NCI-H526 (cell line): Measurements from ENCODE around the gene ASIC4.

Experiments used
- DNase-seq, 2 experiments: peaks; one replicate each; lab custom pipeline; 2025; lab: John Stamatoyannopoulos, UW

Gene ASIC4

DNA sequence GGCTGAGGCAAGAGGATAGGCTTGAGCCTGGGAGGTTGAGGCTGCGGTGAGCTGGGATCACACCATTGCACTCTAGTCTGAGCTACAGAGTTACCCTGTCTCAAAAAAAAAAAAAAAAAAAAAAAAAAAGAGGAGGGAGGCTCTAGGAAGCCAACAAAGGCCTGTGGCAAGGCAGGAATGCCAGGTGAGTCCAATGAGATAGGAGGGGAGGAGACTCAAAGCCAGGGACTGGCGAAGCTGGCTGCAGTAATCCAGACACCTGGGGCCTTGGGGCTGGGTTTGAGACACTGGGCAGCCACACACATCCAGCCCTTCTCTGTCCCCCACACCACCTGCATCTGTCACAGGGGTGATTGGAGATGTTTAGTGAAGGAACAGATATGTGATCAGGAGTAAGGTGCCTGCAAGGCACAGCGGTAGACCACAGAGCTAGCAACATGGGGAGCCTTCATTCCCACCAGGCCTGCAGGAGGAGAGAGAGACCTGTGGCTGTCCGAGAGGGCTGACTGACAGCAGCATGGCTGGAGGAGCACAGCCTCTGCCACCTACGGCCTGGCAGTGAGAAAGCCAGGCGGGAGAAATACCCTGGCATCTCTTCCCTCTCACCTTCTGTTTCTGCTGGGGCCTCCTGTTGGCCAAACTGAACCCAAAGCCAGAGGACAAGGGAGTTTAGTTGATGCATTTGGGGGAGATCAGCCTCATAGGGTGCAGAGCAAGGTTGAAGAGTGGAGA, 19.8 kb downstream of the ASIC4 start:
- DNase-seq: no peak

DNA sequence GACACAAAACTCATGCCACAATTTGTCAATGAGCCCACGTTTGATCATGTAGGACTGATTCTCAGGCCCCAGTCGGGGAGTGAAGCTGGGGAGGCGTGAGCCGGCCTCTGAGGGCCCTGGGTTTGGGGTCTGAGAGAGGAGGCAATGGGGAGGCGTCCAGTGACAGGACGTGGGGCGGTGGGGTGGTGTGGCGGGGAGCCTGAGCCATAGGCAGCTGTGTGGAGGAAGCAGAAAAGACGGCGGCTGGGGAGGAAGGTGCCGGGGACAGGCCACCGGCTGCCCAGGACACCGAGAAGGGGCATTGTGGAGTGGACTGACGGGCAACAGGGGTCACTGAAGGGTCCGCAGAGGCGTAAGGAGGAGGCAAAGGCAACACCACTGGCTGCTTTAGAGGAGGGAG, 22.1 kb downstream of the ASIC4 start:
- DNase-seq: no peak

DNA sequence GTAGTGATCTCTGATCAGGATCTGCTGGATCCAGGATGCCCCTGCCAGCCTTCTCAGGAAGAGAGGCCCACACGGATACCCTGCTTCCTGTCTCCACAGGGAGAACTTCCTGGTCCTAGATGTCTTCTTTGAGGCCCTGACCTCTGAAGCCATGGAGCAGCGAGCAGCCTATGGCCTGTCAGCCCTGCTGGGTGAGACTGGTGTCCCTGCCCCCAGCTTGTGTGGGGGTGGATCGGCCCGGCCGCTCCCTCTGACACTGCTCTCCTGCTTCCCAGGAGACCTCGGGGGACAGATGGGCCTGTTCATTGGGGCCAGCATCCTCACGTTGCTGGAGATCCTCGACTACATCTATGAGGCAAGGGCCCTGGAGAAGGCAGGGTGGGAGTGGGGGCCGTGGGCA, 22.7 kb downstream of the ASIC4 start:
- no peak for DNase-seq

DNA sequence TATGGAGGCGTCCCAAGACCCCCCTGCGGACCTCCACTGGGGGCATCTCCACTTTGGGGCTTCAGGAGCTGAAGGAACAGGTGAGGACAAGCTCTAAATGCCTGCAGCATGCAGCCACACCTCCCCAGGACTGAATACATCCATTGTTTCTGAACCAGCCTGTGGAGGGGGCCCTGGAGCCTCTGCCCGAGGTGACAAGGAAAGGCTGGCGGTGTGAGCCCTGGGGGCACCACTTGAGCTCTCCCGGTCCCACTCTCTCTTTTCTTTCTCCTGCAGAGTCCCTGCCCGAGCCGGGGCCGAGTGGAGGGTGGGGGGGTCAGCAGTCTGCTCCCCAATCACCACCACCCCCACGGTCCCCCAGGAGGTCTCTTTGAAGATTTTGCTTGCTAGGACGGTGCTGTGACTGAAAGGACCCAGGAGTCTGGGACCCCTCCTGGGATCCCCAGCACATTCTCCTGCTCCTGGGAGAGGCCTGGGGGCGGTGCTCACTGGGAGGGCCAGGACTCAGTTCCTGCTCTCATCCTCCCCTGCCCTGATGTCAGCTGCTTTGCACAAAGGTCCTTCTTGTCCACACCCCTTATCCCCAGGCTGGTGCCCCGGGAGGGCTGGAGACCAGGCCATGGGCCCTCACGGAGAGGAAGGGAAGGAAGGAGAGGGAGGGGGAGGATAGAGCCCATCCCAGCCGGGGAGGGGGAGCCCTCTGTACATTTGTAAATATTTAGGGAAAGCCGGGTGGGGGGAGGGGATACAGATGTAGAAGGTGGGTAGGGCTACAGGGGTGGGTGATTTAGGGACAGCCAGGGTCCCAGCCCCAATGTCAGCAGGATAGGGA, 23.6 kb downstream of the ASIC4 start:
- DNase-seq: peak in 1 of 2 experiments; percentile 51

DNA sequence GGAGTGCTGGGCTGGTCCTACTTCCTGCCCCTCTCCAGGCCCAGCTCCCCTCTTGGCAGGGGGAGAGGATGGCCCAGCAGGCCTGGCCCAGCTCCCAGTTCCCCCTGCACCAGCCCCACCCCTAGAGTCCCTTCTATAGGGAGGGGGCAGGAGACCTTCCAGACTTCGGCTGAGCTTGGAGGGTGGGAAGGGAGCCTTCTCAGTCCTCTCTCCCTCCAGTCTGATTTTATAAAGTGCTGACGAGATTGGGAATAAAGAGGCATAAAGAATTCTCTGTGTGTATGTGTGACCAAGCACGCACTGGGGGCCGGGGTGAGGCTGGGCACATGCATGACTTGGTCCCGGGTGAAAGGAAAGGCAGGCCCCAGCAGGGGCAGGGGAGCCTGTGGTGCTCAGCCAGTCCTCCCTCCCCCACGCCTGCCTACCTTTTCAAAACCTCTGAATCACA, 24.2 kb downstream of the ASIC4 start:
- DNase-seq: no peak

DNA sequence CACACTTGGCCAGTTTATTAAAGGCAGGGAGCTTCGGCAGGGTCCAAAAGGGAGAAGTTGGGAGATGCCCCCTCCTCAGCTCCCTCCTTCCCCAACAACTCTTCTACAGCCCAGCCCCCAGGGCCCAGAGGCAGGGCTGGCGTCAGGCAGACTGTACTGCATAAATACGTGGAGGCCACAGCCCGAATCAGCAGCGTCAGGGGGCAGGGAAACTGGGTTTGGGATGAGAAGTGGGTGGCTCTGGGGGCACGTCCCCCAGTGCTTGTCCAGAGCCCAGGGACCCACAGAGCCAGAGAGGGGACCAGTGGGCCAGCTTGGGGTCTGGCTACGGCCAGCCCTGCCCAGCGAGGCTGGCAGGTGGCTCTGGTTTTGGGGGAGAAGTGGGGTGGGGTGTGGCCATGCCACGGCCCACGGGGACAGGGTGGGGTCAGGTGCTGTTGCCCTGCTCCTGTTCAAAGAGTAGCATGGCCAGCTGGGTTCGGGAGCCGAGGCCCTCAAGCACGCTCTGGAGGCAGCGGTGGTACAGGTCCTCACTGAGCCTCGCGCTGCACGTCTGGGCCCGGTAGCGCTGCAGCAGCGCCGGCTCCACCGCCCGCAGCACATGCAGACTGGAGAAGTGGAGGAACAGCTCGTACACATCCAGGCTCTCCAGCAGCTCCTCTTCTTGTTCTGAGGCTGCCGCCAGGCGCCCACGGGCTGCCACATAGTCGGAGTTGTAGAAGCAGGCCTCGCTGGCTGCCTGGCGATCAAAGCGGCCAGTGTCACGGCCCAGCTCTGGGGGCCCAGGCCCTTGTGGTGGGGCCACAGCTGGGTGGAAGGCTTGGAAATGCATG, 24.9 kb downstream of the ASIC4 start:
- DNase-seq: no peak

DNA sequence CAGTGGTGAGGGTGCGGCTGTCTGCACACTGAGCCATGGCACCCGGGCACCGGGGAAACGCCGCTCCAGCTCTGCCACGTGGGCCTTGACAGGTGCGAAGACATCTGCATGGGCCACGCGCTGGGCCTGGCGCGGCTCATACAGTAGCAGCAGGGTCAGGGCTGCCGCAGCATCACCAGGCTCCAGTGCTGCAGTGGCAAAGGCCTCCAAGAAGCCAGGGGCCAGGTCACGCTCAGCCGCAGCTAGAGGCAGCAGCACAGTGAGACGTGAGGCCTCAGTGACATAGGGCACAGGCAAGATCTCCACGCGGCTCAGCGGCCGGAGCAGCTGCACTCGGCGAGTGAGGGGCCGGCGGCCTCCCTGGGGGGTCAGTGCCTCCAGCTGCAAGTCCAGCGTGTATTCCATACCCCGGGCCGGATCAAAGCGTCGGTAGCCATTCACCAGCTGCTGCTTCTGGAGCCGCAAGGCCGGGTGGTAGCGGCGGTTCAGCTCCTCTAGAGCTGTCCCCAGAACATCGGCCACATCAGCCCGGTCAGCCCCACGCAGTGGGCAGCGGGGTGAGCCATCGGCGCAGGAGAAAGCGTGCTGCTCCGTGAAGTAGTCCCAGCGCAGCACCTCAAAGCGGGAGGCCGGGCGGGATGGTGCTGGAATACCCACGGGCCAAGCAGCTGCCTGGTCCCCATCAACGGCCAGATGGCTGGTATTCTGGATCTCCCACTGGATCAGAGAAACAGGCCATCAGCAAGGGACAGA, 25.8 kb downstream of the ASIC4 start:
- no peak for DNase-seq

DNA sequence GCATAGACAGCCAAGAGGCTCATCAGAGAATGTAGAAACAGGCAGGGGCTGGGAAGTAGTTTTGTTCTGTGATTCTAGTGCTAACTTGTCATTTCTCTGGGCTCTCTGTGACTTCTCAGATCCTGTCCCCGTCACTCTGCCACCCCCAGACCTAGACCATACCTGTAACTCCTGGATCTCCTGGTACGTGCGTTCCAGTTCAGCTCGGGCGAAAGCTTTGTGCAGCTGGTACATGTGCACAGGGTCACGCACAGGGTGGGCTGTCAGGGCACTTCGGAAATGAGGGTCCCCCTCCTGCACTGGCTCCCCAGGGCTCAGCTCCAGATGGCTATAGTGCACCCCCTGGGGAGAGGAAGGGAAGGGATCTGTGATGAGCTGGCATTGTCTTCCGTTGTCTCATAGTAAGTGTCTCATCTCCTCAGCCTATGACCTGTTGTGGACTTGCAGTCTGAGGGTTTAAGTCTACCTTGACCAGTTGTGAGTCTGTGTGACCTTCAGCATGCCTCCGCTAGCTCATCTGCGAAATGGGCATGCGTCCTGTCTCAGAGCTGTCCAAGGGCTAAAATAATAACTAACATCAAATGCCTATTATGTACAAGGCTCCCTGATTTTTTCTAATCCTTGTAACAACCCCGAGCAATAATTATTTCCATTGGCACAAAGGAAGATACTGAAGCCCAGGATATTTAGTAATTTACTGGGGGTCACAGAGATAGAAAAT, 26.7 kb downstream of the ASIC4 start:
- no peak for DNase-seq

DNA sequence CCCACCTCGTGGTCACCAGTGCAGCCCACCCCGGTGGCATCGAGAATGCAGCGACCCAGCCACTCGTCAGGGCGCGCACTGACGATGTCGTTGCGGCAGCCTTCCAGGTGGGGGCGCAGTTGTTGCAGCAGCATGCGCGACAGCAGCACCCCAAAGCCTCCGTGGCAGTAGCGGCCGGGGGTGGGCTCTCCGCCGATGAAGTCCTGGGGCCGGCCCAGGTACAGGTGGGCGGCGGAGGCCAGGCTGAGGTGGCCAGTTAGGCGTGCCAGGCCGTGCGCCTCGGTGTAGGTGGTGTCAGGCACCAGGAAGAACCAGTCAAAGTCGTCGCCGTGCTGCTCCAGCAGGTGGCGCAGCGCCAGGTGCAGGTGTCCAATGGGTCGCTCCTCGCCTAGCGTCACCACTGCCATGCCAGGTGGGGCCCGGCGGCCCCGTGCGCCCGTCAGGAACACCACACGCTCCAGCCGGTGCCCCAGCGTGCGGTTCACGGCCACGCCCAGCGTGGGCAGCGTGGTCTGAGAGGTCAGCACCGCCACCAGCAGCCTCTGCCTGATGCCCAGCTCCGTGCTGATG, 27.4 kb downstream of the ASIC4 start:
- DNase-seq: peak; percentile 67 to 93

DNA sequence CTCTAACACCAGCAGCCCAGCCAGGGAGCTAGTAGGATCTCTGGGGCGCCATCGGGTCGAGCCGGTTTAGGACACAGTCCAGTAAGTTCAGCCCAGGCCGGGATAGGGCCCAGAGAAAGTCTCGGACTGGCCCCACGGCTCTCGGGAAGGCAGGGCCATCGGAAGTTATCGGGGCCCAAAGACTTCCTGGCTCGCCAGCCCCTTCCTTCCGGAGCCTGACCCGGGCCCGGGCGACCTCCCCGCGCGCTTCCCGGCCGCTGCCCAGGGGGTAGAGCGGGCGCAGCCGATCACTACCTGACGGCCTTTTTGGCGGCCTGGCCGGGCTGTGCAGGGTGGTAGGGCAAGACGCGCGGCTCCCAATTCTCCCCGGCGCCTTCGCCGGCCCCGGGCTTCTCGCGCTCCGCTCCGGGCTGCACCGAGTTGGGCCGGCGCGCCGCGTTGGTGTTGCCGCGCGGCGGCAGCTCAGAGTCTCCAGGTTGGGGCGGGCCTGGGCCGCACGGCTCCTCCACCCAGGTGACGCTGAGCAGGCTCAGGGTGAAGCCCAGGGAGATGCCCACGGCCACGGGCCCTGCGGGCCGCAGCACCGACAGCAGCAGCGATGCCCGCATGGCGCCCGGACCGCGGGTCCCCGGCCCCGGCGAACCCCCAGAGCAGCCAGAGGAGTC, 28.8 kb downstream of the ASIC4 start:
- DNase-seq: peak in 1 of 2 experiments; percentile 82

DNA sequence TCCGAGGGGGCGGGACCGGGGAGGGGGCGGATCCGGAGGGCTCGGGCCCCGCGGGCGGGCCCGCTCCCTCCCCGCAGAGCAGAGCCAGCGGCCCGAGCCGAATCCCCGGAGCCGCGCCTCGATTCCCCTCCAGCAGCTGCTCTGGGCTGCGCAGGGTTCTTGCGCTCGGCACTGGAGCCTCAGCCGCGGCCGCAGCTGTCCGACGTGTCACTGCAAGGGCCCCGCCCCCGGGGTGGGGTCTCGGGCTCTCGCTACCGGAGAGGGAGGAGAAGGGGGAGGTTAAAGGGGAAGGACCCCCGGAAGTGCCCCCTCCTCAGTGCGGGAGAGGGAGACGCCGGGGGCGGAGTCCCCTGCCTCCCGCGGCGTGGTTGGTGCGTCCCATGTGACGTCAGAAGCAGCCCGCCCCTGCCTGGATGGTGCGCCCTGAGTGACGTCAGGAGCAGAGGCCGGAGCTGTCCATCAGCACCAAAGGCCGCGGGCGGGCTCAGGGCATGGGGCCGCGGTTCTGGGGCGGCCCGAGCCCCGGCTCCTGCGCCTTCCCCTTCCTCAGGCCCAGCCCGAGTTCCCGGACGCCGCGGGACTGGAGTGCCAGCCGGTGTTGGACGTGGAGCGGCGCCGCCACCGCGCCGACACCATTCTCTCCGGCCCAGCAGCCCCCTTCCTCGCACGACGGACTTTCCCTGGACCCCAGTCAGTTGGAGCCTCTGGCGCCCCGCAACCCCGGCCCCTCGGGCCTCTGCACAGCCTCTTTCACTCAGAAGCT, 29.5 kb downstream of the ASIC4 start, which contains the start of the genes CHPF and TMEM198:
Gene CHPF (minus strand): TSS at position 214 of the 763 bp plus-strand sequence. CDS start 271 bp downstream, outside the sequence.
Gene TMEM198 (plus strand): TSS at position 433 of the 763 bp plus-strand sequence. CDS start 700 bp downstream, outside the sequence.
- DNase-seq: peak; percentile 97 to 99

DNA sequence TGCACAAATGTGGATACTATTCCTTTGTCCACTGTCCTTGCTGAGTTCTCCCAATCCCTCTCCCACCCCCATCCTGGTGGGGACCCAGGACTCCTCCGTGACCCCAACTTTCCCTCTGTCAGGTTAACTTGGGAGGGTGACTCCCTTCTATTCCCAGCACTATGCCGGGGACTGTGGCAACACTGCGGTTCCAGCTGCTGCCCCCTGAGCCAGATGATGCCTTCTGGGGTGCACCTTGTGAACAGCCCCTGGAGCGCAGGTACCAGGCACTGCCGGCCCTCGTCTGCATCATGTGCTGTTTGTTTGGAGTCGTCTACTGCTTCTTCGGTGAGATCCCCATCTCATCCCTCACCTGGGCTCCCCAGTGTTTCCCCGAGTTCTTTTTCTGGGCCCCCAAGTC, 30.3 kb downstream of the ASIC4 start:
- DNase-seq: no peak

DNA sequence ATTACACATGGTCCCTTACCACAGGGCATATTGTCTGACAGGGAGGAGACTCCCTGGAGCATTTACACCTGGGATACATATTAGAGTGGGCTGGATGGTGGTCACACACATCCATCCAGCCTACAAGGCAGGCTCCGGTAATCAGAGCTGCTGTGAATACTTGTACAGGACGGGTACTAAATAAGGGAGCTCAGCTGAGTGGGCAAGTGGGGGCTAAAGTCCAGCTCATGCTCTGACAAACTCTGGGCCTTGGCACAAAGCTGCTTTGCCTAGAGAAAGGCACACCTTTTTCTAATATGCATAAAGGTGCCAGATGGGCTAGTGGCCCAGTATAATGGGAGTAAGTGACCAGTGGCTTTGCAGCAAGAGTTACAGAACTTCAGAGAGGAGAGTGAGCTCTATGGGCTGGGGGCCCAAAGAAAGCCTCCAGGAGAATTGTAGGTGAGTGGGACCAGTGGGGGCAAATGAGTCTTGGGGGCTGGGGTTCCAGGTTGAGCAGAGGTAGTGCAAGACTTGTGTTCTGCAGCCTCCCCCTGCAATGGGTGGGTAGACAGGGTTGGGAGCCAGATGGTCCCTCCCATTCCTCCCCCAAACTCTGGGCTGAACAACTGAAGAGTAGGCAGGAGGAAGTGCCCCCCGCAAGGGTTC, 31.1 kb downstream of the ASIC4 start:
- DNase-seq: peak in 1 of 2 experiments; percentile 33

DNA sequence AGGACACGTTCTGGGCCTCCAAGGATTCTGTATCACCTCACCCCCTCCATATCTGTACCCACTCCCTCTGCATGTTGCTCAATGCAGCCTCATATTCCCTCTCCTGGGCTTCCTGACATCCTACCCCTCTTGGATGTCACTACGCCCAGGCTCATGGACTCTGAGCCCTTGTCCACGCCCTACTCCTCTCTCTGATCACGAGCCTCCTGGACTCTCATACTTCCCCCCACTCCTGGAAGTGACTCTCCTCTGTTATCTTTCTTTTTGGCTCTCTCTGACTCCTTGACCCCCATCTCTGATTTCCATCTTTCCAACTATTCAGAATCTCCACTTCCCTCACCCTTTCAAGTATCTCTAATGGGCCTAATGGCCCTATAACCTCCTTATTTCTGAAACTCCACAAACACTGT, 31.7 kb downstream of the ASIC4 start:
- no peak for DNase-seq

DNA sequence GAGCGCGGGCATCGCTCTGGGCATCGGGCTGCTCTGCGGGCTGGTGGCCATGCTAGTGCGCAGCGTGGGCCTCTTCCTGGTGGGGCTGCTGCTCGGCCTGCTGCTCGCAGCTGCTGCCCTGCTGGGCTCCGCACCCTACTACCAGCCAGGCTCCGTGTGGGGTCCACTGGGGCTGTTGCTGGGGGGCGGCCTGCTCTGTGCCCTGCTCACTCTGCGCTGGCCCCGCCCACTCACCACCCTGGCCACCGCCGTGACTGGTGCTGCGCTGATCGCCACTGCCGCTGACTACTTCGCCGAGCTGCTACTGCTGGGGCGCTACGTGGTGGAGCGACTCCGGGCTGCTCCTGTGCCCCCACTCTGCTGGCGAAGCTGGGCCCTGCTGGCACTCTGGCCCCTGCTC, 33.3 kb downstream of the ASIC4 start:
- DNase-seq: no peak

DNA sequence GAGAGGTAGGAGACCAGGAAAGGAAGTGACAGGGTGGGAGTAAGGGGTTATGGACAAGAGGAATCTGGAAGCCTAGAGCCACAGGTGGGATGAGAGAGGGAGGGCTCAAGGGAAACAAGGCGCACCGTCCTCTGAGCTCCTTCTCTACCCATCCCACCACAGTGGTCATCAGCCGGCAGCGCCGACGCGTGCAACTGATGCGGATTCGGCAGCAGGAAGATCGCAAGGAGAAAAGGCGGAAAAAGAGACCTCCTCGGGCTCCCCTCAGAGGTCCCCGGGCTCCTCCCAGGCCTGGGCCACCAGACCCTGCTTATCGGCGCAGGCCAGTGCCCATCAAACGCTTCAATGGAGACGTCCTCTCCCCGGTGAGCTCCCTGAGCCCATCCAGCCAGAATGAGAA, 34.7 kb downstream of the ASIC4 start:
- no peak for DNase-seq

DNA sequence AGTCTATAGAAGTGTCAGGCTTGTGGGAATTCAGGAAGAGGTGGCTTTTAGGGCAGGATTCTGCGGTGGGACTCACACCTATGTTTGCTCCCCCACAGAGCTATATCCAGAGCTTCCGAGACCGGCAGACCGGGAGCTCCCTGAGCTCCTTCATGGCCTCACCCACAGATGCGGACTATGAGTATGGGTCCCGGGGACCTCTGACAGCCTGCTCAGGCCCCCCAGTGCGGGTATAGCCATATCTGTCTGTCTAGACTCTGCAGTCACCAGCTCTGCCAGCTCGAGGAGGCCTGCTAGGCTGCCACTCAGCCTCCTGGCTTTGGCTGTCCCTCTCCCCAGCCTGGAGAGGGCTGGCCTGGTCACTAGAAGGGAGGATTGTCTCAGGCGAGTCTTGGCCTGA, 35.3 kb downstream of the ASIC4 start:
- no peak for DNase-seq
